ENCODE measurements around the gene GJC2. TPM values are rescaled to one million over a fixed set of nuclear protein-coding genes. Genes with fewer than 3 reads are reported as not detected.

GJC2 gene
- total RNA-seq, 1 experiment from 2014 or later: 18.5 TPM

- Mint-ChIP-seq H3K4me3 (ENCODE audit: unreplicated experiment) (peak overlapping the region; percentile 44), H3K27me3 (ENCODE audit: insufficient read depth, unreplicated experiment) (no peaks in the 10 kb centered on the region), H3K4me1 (ENCODE audit: insufficient read depth, unreplicated experiment) (peaks cover 47% of the 10 kb centered on the region), H3K27ac (ENCODE audit: low read depth, unreplicated experiment) (peak overlapping the region; percentile 83), H3K9me3 (ENCODE audit: unreplicated experiment) (no peaks in the 10 kb centered on the region), H3K36me3 (ENCODE audit: insufficient read depth, unreplicated experiment) (peaks cover 38% of the 10 kb centered on the region)
- CTCF ChIA-PET: interaction anchor here (0.8 to 5.9 kb wide), 6 partner anchors 8 to 152 kb away, joined by 3 to 63 read pairs (median 4); partner anchors contain the start of genes GUK1 and IBA57
- POLR2A ChIA-PET: interaction anchor here (0.5 to 8.9 kb wide), 6 partner anchors 9 to 349 kb away, joined by 3 to 137 read pairs (median 4); partner anchors contain the start of genes ARF1, GUK1 and IBA57
- peak; percentile 67 for DNase-seq (ENCODE audit: unreplicated experiment)
- intact Hi-C loops (cut with micrococcal nuclease): no loop called here
- no TSS peak for BruUV-seq (replicated peaks)
- TF ChIP-seq CTCF (IDR thresholded peaks at IDR 0.05; ENCODE audit: unreplicated experiment): no peak
Measured at GRCh38 chr1:228150461-228151179, 890 bp downstream of the GJC2 start.

GRCh38 chr1:228151180-228151925 lies 1.6 kb downstream of the GJC2 start:
- no peak for TF ChIP-seq CTCF (IDR thresholded peaks at IDR 0.05; ENCODE audit: unreplicated experiment)
- no peak for DNase-seq (ENCODE audit: unreplicated experiment)
- no TSS peak for BruUV-seq (replicated peaks)
- no peaks in the 10 kb centered on the region for H3K9me3 Mint-ChIP-seq (ENCODE audit: unreplicated experiment)
- H3K4me3 Mint-ChIP-seq (ENCODE audit: unreplicated experiment): peak overlapping the region; percentile 19
- H3K36me3 Mint-ChIP-seq (ENCODE audit: insufficient read depth, unreplicated experiment): peaks cover 33% of the 10 kb centered on the region
- intact Hi-C loops (cut with micrococcal nuclease): no loop called here
- H3K27ac Mint-ChIP-seq (ENCODE audit: low read depth, unreplicated experiment): peak overlapping the region; percentile 83
- no peaks in the 10 kb centered on the region for H3K27me3 Mint-ChIP-seq (ENCODE audit: insufficient read depth, unreplicated experiment)
- H3K4me1 Mint-ChIP-seq (ENCODE audit: insufficient read depth, unreplicated experiment): peaks cover 47% of the 10 kb centered on the region
- CTCF ChIA-PET: interaction anchor here (0.5 to 5.9 kb wide), 8 partner anchors 8 to 388 kb away, joined by 3 to 63 read pairs (median 4); partner anchors contain the start of genes C1orf35, GUK1 and IBA57
- POLR2A ChIA-PET: interaction anchor here (0.5 to 8.9 kb wide), 6 partner anchors 10 to 69 kb away, joined by 3 to 137 read pairs (median 4); partner anchors contain the start of genes ARF1, GUK1 and IBA57

GRCh38 chr1:228152097-228152917 lies 2.6 kb downstream of the GJC2 start:
- no TSS peak for BruUV-seq (replicated peaks)
- ChIA-PET CTCF (interaction anchor here (0.8 to 5.9 kb wide), 4 partner anchors 9 to 153 kb away, joined by 4 to 63 read pairs (median 8); partner anchors contain the start of gene IBA57), POLR2A (interaction anchor here (0.6 to 8.9 kb wide), 5 partner anchors 11 to 309 kb away, joined by 3 to 137 read pairs (median 4); partner anchors contain the start of genes GUK1 and IBA57)
- Mint-ChIP-seq H3K4me3 (ENCODE audit: unreplicated experiment) (no peak overlapping the region), H3K27ac (ENCODE audit: low read depth, unreplicated experiment) (peak overlapping the region; percentile 83), H3K27me3 (ENCODE audit: insufficient read depth, unreplicated experiment) (no peaks in the 10 kb centered on the region), H3K9me3 (ENCODE audit: unreplicated experiment) (no peaks in the 10 kb centered on the region), H3K36me3 (ENCODE audit: insufficient read depth, unreplicated experiment) (peaks cover 27% of the 10 kb centered on the region), H3K4me1 (ENCODE audit: insufficient read depth, unreplicated experiment) (peaks cover 47% of the 10 kb centered on the region)
- no peak for DNase-seq (ENCODE audit: unreplicated experiment)
- TF ChIP-seq CTCF (IDR thresholded peaks at IDR 0.05; ENCODE audit: unreplicated experiment): no peak
- intact Hi-C loops (cut with micrococcal nuclease): no loop called here
